ENCODE results near the gene SLC4A3. TPM values are rescaled to one million over a fixed set of nuclear protein-coding genes. Genes with fewer than 3 reads are reported as not detected.

SLC4A3 gene
- total RNA-seq, 1 donor from 2014 or later = 2.1 TPM

- H3K36me3 Mint-ChIP-seq (ENCODE audit: low read depth, unreplicated experiment) = no peaks in the 10 kb centered on the region
- no peaks in the 10 kb centered on the region for H3K9me3 Mint-ChIP-seq (ENCODE audit: unreplicated experiment)
- TF ChIP-seq CTCF (IDR thresholded peaks at IDR 0.05; ENCODE audit: unreplicated experiment) = no peak
- peaks cover 3% of the 10 kb centered on the region for H3K27me3 Mint-ChIP-seq (ENCODE audit: unreplicated experiment)
- H3K4me3 Mint-ChIP-seq (ENCODE audit: unreplicated experiment) = no peak overlapping the region
- DNase-seq (ENCODE audit: low spot score) = no peak
- H3K4me1 Mint-ChIP-seq (ENCODE audit: unreplicated experiment) = peaks cover 4% of the 10 kb centered on the region
- H3K27ac Mint-ChIP-seq (ENCODE audit: unreplicated experiment) = no peak overlapping the region
These were observed 40.9 kb downstream of the SLC4A3 start for GRCh38 chr2:219668316-219668715.

- no peak for TF ChIP-seq CTCF (IDR thresholded peaks at IDR 0.05; ENCODE audit: unreplicated experiment)
- Mint-ChIP-seq H3K4me3 (ENCODE audit: unreplicated experiment) (no peak overlapping the region), H3K36me3 (ENCODE audit: low read depth, unreplicated experiment) (no peaks in the 10 kb centered on the region), H3K4me1 (ENCODE audit: unreplicated experiment) (peaks cover 4% of the 10 kb centered on the region), H3K27ac (ENCODE audit: unreplicated experiment) (no peak overlapping the region), H3K27me3 (ENCODE audit: unreplicated experiment) (peaks cover 5% of the 10 kb centered on the region), H3K9me3 (ENCODE audit: unreplicated experiment) (no peaks in the 10 kb centered on the region)
- no peak for DNase-seq (ENCODE audit: low spot score)
These were observed 43.0 kb downstream of the SLC4A3 start for GRCh38 chr2:219670386-219670785.

- Mint-ChIP-seq H3K9me3 (ENCODE audit: unreplicated experiment) (no peaks in the 10 kb centered on the region), H3K27ac (ENCODE audit: unreplicated experiment) (no peak overlapping the region), H3K4me3 (ENCODE audit: unreplicated experiment) (no peak overlapping the region), H3K4me1 (ENCODE audit: unreplicated experiment) (peaks cover 4% of the 10 kb centered on the region), H3K36me3 (ENCODE audit: low read depth, unreplicated experiment) (no peaks in the 10 kb centered on the region), H3K27me3 (ENCODE audit: unreplicated experiment) (peaks cover 5% of the 10 kb centered on the region)
- no peak for TF ChIP-seq CTCF (IDR thresholded peaks at IDR 0.05; ENCODE audit: unreplicated experiment)
- DNase-seq (ENCODE audit: low spot score) = no peak
These were observed 43.8 kb downstream of the SLC4A3 start for GRCh38 chr2:219671279-219671678.

GRCh38 chr2:219672406-219672805 is 45.0 kb downstream of the SLC4A3 start:
- peaks cover 3% of the 10 kb centered on the region for H3K27me3 Mint-ChIP-seq (ENCODE audit: unreplicated experiment)
- DNase-seq (ENCODE audit: low spot score) = no peak
- no peaks in the 10 kb centered on the region for H3K36me3 Mint-ChIP-seq (ENCODE audit: low read depth, unreplicated experiment)
- no peaks in the 10 kb centered on the region for H3K9me3 Mint-ChIP-seq (ENCODE audit: unreplicated experiment)
- no peak for TF ChIP-seq CTCF (IDR thresholded peaks at IDR 0.05; ENCODE audit: unreplicated experiment)
- no peak overlapping the region for H3K4me3 Mint-ChIP-seq (ENCODE audit: unreplicated experiment)
- H3K27ac Mint-ChIP-seq (ENCODE audit: unreplicated experiment) = no peak overlapping the region
- peaks cover 4% of the 10 kb centered on the region for H3K4me1 Mint-ChIP-seq (ENCODE audit: unreplicated experiment)

GRCh38 chr2:219675221-219675620 is 47.8 kb downstream of the SLC4A3 start:
- Mint-ChIP-seq H3K4me3 (ENCODE audit: unreplicated experiment) (no peak overlapping the region), H3K9me3 (ENCODE audit: unreplicated experiment) (no peaks in the 10 kb centered on the region), H3K36me3 (ENCODE audit: low read depth, unreplicated experiment) (no peaks in the 10 kb centered on the region), H3K4me1 (ENCODE audit: unreplicated experiment) (no peaks in the 10 kb centered on the region), H3K27me3 (ENCODE audit: unreplicated experiment) (peaks cover 3% of the 10 kb centered on the region), H3K27ac (ENCODE audit: unreplicated experiment) (no peak overlapping the region)
- no peak for DNase-seq (ENCODE audit: low spot score)
- no peak for TF ChIP-seq CTCF (IDR thresholded peaks at IDR 0.05; ENCODE audit: unreplicated experiment)
